MCF 10A (cell line): Measurements from ENCODE around the gene CTSS. TPM values are rescaled to one million over a fixed set of nuclear protein-coding genes. Genes with fewer than 3 reads are reported as not detected.

Source experiments
- BruUV-seq: library from RNA; stranded (reverse); fragments of 400-500 nt; replicated peaks from 2 replicates; lab custom pipeline; 2021; lab: Mats Ljungman, UMichigan
- CTCF ChIA-PET: fragments of 300-600 bp; sonication (Branson Sonifier 250); formaldehyde crosslinking; extraction: SDS; loops from one replicate; lab custom pipeline; 2021; ENCODE audit warnings: antibody characterized with exemption, inconsistent platforms; lab: Yijun Ruan, JAX
- POLR2A ChIA-PET: fragments of 300-600, 350-650 bp; sonication (Branson Sonifier 250); formaldehyde crosslinking; extraction: SDS; loops from one replicate; lab custom pipeline; 2020; ENCODE audit warnings: antibody characterized with exemption, inconsistent platforms; lab: Yijun Ruan, JAX
- DNase-seq: peaks from one replicate; pipeline ENCODE4 v3.0.0-alpha.2; 2018; ENCODE audit not compliant: unreplicated experiment
- H3K27ac Mint-ChIP-seq: one replicate; pipeline ENCODE4 v1.8.0; 2022; ENCODE audit warnings: mild to moderate bottlenecking, low read depth, mixed read lengths; ENCODE audit not compliant: unreplicated experiment
- H3K27me3 Mint-ChIP-seq: one replicate; pipeline ENCODE4 v1.8.0; 2022; ENCODE audit warnings: mixed read lengths; ENCODE audit not compliant: insufficient read depth, unreplicated experiment
- H3K36me3 Mint-ChIP-seq: one replicate; pipeline ENCODE4 v1.8.0; 2022; ENCODE audit warnings: mild to moderate bottlenecking, moderate library complexity, mixed read lengths; ENCODE audit not compliant: insufficient read depth, unreplicated experiment
- H3K4me1 Mint-ChIP-seq: one replicate; pipeline ENCODE4 v1.8.0; 2022; ENCODE audit warnings: mixed read lengths; ENCODE audit not compliant: insufficient read depth, unreplicated experiment
- H3K4me3 Mint-ChIP-seq: one replicate; pipeline ENCODE4 v1.8.0; 2022; ENCODE audit warnings: mild to moderate bottlenecking, moderate library complexity, mixed read lengths; ENCODE audit not compliant: unreplicated experiment
- H3K9me3 Mint-ChIP-seq: one replicate; pipeline ENCODE4 v1.8.0; 2022; ENCODE audit warnings: mixed read lengths; ENCODE audit not compliant: unreplicated experiment
- intact Hi-C: fragments of 100-400 bp; cut with micrococcal nuclease; formaldehyde crosslinking; loops from 2 replicates; pipeline ENCODE4 v1.14.1; 2022
- total RNA-seq: library from RNA; stranded (reverse); gene quantifications from 2 replicates; pipeline ENCODE4 v1.2.3, GENCODE V29; 2022
- TF ChIP-seq, protein P1 (sequence below): fragments of 200-600 bp; IDR thresholded peaks from one replicate; pipeline ENCODE4 v1.8.0; 2022; ENCODE audit warnings: antibody characterized with exemption, mild to moderate bottlenecking; ENCODE audit not compliant: unreplicated experiment

CTSS gene
- total RNA-seq, 1 experiment from 2014 or later: 0.75 TPM

GRCh38 chr1:150686275-150686674 lies 79.3 kb downstream of the CTSS start:
- no peaks in the 10 kb centered on the region for H3K9me3 Mint-ChIP-seq
- peaks cover 6% of the 10 kb centered on the region for H3K4me1 Mint-ChIP-seq
- H3K4me3 Mint-ChIP-seq: no peak overlapping the region
- CTCF ChIA-PET: interaction anchor here (0.7 to 1.3 kb wide), 6 partner anchors 10 to 312 kb away, joined by 3 to 7 read pairs (median 4); no protein-coding TSS in a partner anchor
- intact Hi-C loops: no loop called here
- H3K27me3 Mint-ChIP-seq: no peaks in the 10 kb centered on the region
- no TSS peak for BruUV-seq
- POLR2A ChIA-PET: interaction anchor here (1.2 to 1.9 kb wide), 5 partner anchors 10 to 109 kb away, joined by 3 to 17 read pairs (median 3); partner anchors contain the start of genes GOLPH3L and MCL1
- H3K27ac Mint-ChIP-seq: no peak overlapping the region
- TF ChIP-seq, protein P1, sequence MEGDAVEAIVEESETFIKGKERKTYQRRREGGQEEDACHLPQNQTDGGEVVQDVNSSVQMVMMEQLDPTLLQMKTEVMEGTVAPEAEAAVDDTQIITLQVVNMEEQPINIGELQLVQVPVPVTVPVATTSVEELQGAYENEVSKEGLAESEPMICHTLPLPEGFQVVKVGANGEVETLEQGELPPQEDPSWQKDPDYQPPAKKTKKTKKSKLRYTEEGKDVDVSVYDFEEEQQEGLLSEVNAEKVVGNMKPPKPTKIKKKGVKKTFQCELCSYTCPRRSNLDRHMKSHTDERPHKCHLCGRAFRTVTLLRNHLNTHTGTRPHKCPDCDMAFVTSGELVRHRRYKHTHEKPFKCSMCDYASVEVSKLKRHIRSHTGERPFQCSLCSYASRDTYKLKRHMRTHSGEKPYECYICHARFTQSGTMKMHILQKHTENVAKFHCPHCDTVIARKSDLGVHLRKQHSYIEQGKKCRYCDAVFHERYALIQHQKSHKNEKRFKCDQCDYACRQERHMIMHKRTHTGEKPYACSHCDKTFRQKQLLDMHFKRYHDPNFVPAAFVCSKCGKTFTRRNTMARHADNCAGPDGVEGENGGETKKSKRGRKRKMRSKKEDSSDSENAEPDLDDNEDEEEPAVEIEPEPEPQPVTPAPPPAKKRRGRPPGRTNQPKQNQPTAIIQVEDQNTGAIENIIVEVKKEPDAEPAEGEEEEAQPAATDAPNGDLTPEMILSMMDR: no peak
- H3K36me3 Mint-ChIP-seq: peaks cover 70% of the 10 kb centered on the region
- no peak for DNase-seq

DNA sequence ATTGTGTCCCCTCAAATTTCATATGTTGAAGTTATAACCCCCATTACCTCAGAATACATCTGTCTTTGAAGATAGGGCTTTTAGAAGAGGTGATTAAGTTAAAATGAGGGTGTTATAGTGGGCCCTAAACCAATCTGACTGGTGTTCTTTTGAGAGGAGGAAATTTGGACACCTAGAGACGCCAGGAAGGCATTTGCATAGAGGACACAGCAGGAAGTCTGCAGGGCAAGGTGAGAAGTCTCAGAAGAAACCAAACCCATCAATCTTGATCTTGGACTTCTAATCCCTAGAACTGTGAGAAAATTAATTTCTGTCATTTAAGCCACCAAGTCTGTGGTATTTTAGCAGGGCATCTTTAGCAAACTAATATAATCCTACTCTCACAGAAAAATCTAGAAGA lies 81.7 kb downstream of the CTSS start:
- CTCF ChIA-PET: interaction anchor here (0.9 to 1.0 kb wide), 2 partner anchors 19 to 64 kb away, joined by 3 read pairs; no protein-coding TSS in a partner anchor

More for the DNA sequence above, 81.7 kb downstream of the CTSS start:
- Mint-ChIP-seq H3K4me1 (no peaks in the 10 kb centered on the region), H3K27ac (no peak overlapping the region), H3K27me3 (no peaks in the 10 kb centered on the region), H3K36me3 (peaks cover 68% of the 10 kb centered on the region), H3K9me3 (no peaks in the 10 kb centered on the region), H3K4me3 (no peak overlapping the region)
- intact Hi-C loops: no loop called here
- TF ChIP-seq, protein P1: no peak
- BruUV-seq: no TSS peak
- POLR2A ChIA-PET: interaction anchor here (0.5 to 1.6 kb wide), 4 partner anchors 13 to 688 kb away, joined by 3 to 5 read pairs (median 4); partner anchors contain the start of genes ENSA and GOLPH3L
- DNase-seq: no peak

Other genes with a start within 250 kb of the CTSS start
- gene ADAMTSL4, start 216.4 kb downstream of the CTSS start, total RNA-seq: 9.6 and 13.3 TPM in 2 replicates
- gene MCL1, start 186.2 kb downstream of the CTSS start, total RNA-seq: 497 and 624 TPM in 2 replicates
- gene ENSA, start 136.2 kb downstream of the CTSS start, total RNA-seq: 261 and 294 TPM in 2 replicates
- gene GOLPH3L, start 68.6 kb downstream of the CTSS start, total RNA-seq: 68.5 and 76.9 TPM in 2 replicates
- not detected in 2 replicates for gene HORMAD1, start 44.9 kb downstream of the CTSS start, total RNA-seq
- gene CTSK, start 42.5 kb upstream of the CTSS start, total RNA-seq: 6.2 and 6.4 TPM in 2 replicates
- gene ARNT, start 110.8 kb upstream of the CTSS start, total RNA-seq: 40.3 and 42.9 TPM in 2 replicates
- gene CTXND2, start 121.4 kb upstream of the CTSS start, total RNA-seq: not detected in 2 replicates
- gene SETDB1, start 160.6 kb upstream of the CTSS start, total RNA-seq: 67.4 and 69.4 TPM in 2 replicates
- gene CERS2, start 209.1 kb upstream of the CTSS start, total RNA-seq: 270 TPM in 2 replicates
- 0.37 and 0.61 TPM in 2 replicates for gene ANXA9, start 216.5 kb upstream of the CTSS start, total RNA-seq
- 8.9 and 10.4 TPM in 2 replicates for gene MINDY1, start 241.1 kb upstream of the CTSS start, total RNA-seq
- 17.6 and 24.1 TPM in 2 replicates for gene PRUNE1, start 242.7 kb upstream of the CTSS start, total RNA-seq